HG03280 (cell line): ENCODE measurements around the gene DGKB.
"Not testable (repeated sequence)": the region's sequence is repeated elsewhere in the genome, so short reads cannot be mapped to it uniquely, and the experiment has no call there.

ENCODE experiments used
- ATAC-seq: cut with Tn5 transposase; IDR thresholded peaks from one replicate; pipeline ENCODE4 v1.9.1; 2021; ENCODE audit warnings: mild to moderate bottlenecking, moderate library complexity; ENCODE audit not compliant: unreplicated experiment

Gene DGKB

GRCh38 chr7:14332155-14332554, 570.4 kb downstream of the DGKB start:
- no peak for ATAC-seq

DNA sequence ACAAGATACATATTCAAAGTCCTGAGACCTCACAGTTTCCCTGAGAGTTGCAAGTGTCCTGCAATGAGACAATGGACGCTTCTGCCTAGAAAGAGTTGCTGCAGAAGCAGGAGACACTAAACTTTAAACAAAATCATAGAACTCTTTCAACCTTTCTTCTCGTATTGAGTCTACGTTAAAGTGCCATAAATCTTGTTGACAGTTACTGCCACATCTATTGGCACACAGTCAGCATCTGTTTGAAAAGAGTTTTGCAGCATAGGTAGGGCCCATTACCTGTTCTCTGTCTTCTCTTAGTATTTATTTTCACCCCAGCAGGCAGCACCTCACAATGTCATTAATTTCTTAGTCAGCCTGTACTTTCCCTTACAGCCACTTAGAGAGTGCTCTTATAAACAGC, 577.8 kb downstream of the DGKB start:
- no peak for ATAC-seq

- ATAC-seq, result no peak
These were observed 579.8 kb downstream of the DGKB start for GRCh38 chr7:14322724-14323123.

- no peak for ATAC-seq
These were observed 580.6 kb downstream of the DGKB start for GRCh38 chr7:14321947-14322346.

- ATAC-seq, result no peak
These were observed 593.1 kb downstream of the DGKB start for GRCh38 chr7:14309432-14309831.

DNA sequence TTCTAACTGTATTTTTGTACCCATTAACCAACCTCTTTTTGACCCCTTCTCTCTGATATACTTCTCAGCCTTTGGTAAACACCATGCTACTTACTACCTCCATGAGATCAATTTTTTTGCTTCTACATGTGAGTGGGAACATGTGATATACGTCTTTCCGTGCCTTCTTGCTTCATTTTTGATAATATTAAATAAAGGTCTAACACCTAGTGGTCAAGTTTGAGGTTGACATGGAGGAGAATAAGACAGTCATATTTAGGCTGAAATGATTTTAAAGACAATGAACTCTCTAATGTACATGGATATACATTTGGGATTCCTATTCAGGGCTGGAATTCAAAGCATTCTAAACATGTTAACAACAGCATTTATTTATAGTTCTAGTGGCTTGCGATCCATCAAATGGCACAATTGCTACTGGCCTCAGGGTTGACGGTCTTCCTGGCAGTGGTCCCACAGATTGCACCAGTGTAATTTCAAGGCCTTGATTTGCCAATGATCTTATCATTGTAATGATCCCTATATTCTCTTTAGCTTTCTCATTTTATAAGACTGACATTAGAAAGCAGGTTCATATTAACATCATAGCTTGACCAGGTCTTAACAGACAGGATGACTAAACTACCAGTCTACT, 597.2 kb downstream of the DGKB start:
- ATAC-seq, result no peak

DNA sequence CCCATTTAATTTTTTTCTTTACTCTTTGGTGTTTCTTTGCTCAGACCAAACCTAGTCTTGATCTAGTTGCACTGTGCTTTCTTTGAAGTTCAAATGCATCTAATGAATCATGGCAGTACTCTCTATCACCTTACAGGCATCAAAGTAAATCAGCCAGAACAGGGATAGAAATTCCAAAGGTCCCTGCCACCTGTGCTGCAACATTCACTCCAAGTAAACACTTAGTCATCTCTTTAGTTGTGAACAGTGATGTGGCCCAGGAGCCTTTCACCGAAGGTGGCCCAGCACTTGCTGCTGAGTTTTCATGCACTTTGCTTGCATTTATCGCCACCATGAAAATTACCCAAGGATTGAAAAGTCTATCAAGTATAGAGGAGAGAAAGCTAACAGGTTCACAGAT, 599.0 kb downstream of the DGKB start:
- ATAC-seq, result no peak

- ATAC-seq, result no peak
These were observed 607.9 kb downstream of the DGKB start for GRCh38 chr7:14294637-14295036.

- ATAC-seq, result no peak
These were observed 609.1 kb downstream of the DGKB start for GRCh38 chr7:14293434-14293833.

- no peak for ATAC-seq
These were observed 609.8 kb downstream of the DGKB start for GRCh38 chr7:14292737-14293136.

- ATAC-seq, result no peak
These were observed 612.6 kb downstream of the DGKB start for GRCh38 chr7:14289957-14290356.

- no peak for ATAC-seq
These were observed 613.9 kb downstream of the DGKB start for GRCh38 chr7:14288701-14289100.

DNA sequence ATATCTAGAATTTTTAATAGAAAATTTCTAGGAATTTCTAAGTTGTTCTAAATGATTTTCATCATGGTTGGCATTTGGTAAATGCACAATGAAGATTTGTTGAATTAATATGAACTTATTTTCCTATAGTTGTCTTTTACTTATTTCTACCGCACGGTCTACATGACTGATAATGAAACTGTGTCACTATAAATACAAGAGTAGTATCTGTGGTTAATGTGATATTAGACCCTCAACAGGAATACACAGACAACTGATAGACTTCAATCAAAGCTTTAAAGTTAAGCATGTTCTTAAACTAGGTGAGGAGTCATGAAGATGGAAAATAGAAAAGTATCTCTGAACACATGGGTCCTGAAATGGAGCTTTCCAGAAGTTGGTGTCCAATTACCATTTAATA, 615.2 kb downstream of the DGKB start:
- no peak for ATAC-seq

- ATAC-seq, result no peak
These were observed 616.5 kb downstream of the DGKB start for GRCh38 chr7:14286036-14286435.

DNA sequence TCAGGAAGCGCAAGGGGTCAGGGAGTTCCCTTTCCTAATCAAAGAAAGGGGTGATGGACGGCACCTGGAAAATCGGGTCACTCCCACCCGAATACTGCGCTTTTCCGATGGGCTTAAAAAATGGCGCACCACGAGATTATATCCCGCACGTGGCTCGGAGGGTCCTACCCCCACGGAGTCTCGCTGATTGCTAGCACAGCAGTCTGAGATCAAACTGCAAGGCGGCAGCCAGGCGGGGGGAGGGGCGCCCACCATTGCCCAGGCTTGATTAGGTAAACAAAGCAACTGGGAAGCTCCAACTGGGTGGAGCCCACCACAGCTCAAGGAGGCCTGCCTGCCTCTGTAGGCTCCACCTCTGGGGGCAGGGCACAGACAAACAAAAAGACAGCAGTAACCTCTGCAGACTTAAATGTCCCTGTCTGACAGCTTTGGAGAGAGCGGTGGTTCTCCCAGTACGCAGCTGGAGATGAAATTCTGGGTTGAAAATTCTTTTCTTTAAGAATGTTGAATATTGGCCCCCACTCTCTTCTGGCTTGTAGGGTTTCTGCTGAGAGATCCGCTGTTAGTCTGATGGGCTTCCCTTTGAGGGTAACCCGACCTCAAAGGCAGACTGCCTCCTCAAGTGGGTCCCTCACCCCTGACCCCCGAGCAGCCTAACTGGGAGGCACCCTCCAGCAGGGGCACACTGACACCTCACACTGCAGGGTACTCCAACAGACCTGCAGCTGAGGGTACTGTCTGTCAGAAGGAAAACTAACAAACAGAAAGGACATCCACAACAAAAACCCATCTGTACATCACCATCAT, 623.3 kb downstream of the DGKB start:
- not testable (repeated sequence) for ATAC-seq

- no peak for ATAC-seq
These were observed 627.2 kb downstream of the DGKB start for GRCh38 chr7:14275356-14275755.

GRCh38 chr7:14271441-14271840, 631.1 kb downstream of the DGKB start:
- no peak for ATAC-seq

GRCh38 chr7:14270099-14270498, 632.5 kb downstream of the DGKB start:
- ATAC-seq, result no peak

DNA sequence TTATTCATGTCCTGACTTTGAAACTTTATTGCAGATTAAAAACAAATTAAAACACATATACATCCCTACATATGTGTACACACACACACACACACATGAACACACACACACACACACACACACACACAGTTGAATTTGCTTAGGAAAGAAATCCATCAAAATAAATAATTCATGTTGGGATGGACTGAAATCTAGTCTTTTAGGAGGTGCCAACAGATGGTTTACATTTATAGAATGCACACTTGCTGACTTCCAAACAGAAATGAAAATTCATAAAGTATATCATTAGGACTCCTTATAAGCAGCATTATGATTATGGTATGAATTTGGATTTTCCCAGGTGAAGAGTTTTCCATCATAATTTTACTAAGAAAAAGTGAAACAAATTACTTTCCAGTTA, 642.5 kb downstream of the DGKB start:
- no peak for ATAC-seq

DNA sequence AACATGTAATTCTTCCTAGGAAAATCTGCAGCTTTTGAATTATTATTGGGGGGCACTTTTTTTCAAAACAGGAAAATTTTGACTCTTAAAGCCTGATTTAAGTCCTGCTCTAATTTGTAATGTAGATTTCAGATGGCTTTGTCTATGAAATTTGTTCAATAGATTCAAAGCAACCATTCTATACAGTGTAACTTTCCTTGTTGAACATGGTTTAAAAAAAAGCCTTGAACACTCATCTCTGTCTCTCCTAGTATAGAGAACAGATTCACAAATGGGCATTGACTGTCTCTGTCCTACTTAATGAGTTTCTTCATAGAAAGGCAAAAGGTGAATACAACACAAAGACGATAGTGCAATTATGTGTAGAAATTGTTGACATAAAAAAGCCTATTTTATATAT, 643.7 kb downstream of the DGKB start:
- ATAC-seq, result no peak

DNA sequence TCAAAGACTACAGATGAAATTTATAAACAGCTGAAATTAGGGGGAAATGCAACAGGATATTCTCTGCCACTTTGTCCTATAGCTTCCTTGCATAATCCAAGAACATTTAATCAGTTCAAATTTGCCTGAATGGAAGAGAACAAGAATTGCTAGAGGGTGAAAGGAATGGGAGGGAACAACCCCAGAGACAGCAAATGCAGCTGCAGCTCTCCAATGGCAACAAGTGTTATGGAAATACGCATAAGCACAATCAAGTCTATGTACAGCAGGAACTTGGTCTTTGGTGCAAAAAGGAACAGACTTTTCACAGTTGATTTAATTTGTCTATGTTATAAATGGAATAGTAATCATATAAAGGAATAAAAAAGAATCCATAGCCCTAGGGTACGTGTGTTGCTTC, 644.1 kb downstream of the DGKB start:
- no peak for ATAC-seq

DNA sequence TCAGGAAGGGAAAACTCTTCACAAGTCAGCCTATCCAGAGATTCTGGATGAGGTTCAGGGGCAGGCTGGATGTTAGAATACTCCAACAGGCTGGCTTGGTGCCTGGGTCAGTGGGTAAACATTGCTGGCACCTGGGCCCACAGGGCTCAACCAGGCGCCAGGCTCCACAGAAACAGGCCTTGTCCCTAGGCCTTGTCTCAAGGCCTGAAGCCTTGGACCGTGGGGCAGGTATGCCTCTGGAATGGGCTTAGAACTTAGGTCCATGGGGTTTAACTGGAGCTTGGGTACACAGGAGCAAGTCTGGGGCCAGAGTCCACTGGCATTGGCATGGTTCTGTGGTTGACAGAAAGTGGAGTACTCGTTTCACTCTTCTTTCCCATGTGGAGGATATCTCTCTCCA, 650.1 kb downstream of the DGKB start:
- ATAC-seq, result no peak

DNA sequence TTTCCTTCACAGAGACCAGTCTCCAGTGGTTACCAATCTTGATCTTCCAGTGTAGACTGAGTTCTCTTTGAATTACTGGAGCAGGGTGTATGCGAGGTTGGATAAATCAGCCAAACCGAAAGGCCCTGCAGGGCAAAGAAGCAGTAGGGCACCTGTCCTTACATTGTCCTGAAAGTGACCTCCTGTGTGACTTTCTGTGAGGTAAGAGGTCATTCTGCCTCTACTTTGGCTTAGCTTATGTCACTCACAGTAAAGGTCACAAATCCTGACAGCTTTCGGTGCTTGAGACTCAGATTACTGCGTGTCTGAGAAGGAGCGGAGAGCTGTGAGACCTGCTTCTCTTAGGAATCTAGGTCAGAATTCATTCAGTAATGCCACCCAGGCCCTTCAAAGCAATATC, 660.4 kb downstream of the DGKB start:
- ATAC-seq, result no peak
